Smooth muscle cell (in vitro differentiated cells): ENCODE measurements around the gene CUL9. TPM values are rescaled to one million over a fixed set of nuclear protein-coding genes. Genes with fewer than 3 reads are reported as not detected.
A peak's percentile ranks its signal among the peaks of the same experiment; 100 is the strongest.

Experiments
- DNase-seq: peaks from one replicate; lab custom pipeline; 2025; ENCODE audit not compliant: unreplicated experiment; lab: John Stamatoyannopoulos, UW
- H2AFZ ChIP-seq: fragments of 200-600 bp; sonication (generic); 2 replicates; pipeline ENCODE4 v1.6.0; 2016; ENCODE audit warnings: antibody characterized with exemption, low read depth, mild to moderate bottlenecking
- H3F3A ChIP-seq: fragments of 200-600 bp; sonication (generic); 2 replicates; pipeline ENCODE4 v1.6.0; 2017; ENCODE audit warnings: antibody characterized with exemption, low read depth
- H3K27ac ChIP-seq: fragments of 200-600 bp; sonication (generic); 2 replicates; pipeline ENCODE4 v1.5.1; 2016; ENCODE audit warnings: low read depth, mild to moderate bottlenecking
- H3K27me3 ChIP-seq: fragments of 200-600 bp; sonication (generic); 2 replicates; pipeline ENCODE4 v1.6.1; 2016; ENCODE audit warnings: low read depth, mild to moderate bottlenecking
- H3K36me3 ChIP-seq: fragments of 200-600 bp; sonication (generic); 2 replicates; pipeline ENCODE4 v1.5.1; 2016; ENCODE audit warnings: low read depth
- H3K4me1 ChIP-seq: fragments of 200-600 bp; sonication (generic); 2 replicates; pipeline ENCODE4 v1.5.1; 2016; ENCODE audit warnings: low read depth
- H3K4me2 ChIP-seq: fragments of 200-600 bp; sonication (generic); 2 replicates; pipeline ENCODE4 v1.6.0; 2016; ENCODE audit warnings: mild to moderate bottlenecking
- H3K4me3 ChIP-seq: fragments of 200-600 bp; sonication (generic); 2 replicates; pipeline ENCODE4 v1.5.1; 2016; ENCODE audit warnings: mild to moderate bottlenecking
- H3K79me2 ChIP-seq: fragments of 200-600 bp; sonication (generic); 2 replicates; pipeline ENCODE4 v1.6.0; 2016; ENCODE audit warnings: low read depth, mild to moderate bottlenecking
- H3K9ac ChIP-seq: fragments of 200-600 bp; sonication (generic); 2 replicates; pipeline ENCODE4 v1.6.0; 2016; ENCODE audit warnings: low read depth
- H3K9me3 ChIP-seq: fragments of 200-600 bp; sonication (generic); replicated peaks from 2 replicates; pipeline ENCODE4 v1.5.1; 2016; ENCODE audit warnings: low read depth
- H4K20me1 ChIP-seq: fragments of 200-600 bp; sonication (generic); 2 replicates; pipeline ENCODE4 v1.6.0; 2016; ENCODE audit warnings: low read depth
- CTCF ChIP-seq: fragments of 200-600 bp; sonication (generic); IDR thresholded peaks from 2 replicates; pipeline ENCODE4 v1.5.1; 2017; ENCODE audit warnings: borderline replicate concordance, mild to moderate bottlenecking, antibody characterized with exemption; ENCODE audit not compliant: insufficient read depth, poor library complexity, severe bottlenecking
- whole genome bisulfite sequencing: methylation state at CpG from one replicate; pipeline ENCODE4 v1.1.7; 2016; ENCODE audit warnings: low lambda C conversion rate; 5-methylcytosine and 5-hydroxymethylcytosine counted together
- polyA plus RNA-seq: library from polyadenylated mRNA; unstranded; fragments of >200 nt; fragmentation: Nextera tagmentation; extraction: Ambion mirVana; gene quantifications from 2 replicates; pipeline ENCODE4 v1.2.1, GENCODE V29; 2016
- total RNA-seq: library from RNA; depleted of rRNA; stranded (reverse); fragments of >200 nt; gene quantifications from 2 replicates; pipeline ENCODE4 v1.2.3, GENCODE V29; 2014

Gene CUL9
- total and polyA plus RNA-seq, 2 experiments from 2014 or later: 13.9 to 18.8 TPM

GRCh38 chr6:43226192-43226851, 44.3 kb downstream of the CUL9 start:
- no peak for TF ChIP-seq CTCF
- H3K4me3 ChIP-seq: no peak overlapping the region
- no peak overlapping the region for H3K4me2 ChIP-seq
- peaks cover 2% of the 10 kb centered on the region for H3K27me3 ChIP-seq
- 96% methylated on average over 11 of the region's 11 CpGs for WGBS
- H3K9ac ChIP-seq: no peak overlapping the region
- no peaks in the 10 kb centered on the region for H3K4me1 ChIP-seq
- H3K27ac ChIP-seq: no peak overlapping the region
- no peaks in the 10 kb centered on the region for H4K20me1 ChIP-seq
- H2AFZ ChIP-seq: no peak overlapping the region
- no peaks in the 10 kb centered on the region for H3K79me2 ChIP-seq
- no peaks in the 10 kb centered on the region for H3F3A ChIP-seq
- no peaks in the 10 kb centered on the region for H3K36me3 ChIP-seq
- no peak for DNase-seq
- no peaks in the 10 kb centered on the region for H3K9me3 ChIP-seq

GRCh38 chr6:43228951-43229802, 47.2 kb downstream of the CUL9 start, which contains the start of gene DNPH1:
Gene DNPH1 (minus strand): TSS chr6:43229481. CDS start chr6:43229456, 25 bp downstream.
- peak; percentile 91 for TF ChIP-seq CTCF
- no peaks in the 10 kb centered on the region for H3K36me3 ChIP-seq
- H3K4me3 ChIP-seq: peak within 1 kb of the TSS; percentile 73
- WGBS: 3% methylated on average over 57 of the region's 82 CpGs
- no peaks in the 10 kb centered on the region for H3F3A ChIP-seq
- no peaks in the 10 kb centered on the region for H3K79me2 ChIP-seq
- H3K27ac ChIP-seq: no peak within 1 kb of the TSS
- H3K27me3 ChIP-seq: peaks cover 13% of the 10 kb centered on the region
- no peaks in the 10 kb centered on the region for H4K20me1 ChIP-seq
- no peaks in the 10 kb centered on the region for H3K9me3 ChIP-seq
- H3K9ac ChIP-seq: peak within 1 kb of the TSS; percentile 68
- H3K4me1 ChIP-seq: no peaks in the 10 kb centered on the region
- H3K4me2 ChIP-seq: peak within 1 kb of the TSS; percentile 93
- H2AFZ ChIP-seq: no peak within 1 kb of the TSS
- DNase-seq: peak; percentile 46

- Histone ChIP-seq H3K4me2 (peak overlapping the region; percentile 93), H3K27ac (no peak overlapping the region)
These were observed 48.0 kb downstream of the CUL9 start for GRCh38 chr6:43229803-43230620.

More at GRCh38 chr6:43229803-43230620, 48.0 kb downstream of the CUL9 start:
- no peak for TF ChIP-seq CTCF
- 86% methylated on average over 17 of the region's 17 CpGs for WGBS
- Histone ChIP-seq H3K4me3 (peak overlapping the region; percentile 73), H3K79me2 (no peaks in the 10 kb centered on the region), H3K4me1 (no peaks in the 10 kb centered on the region), H3K27me3 (peaks cover 13% of the 10 kb centered on the region), H3F3A (no peaks in the 10 kb centered on the region), H2AFZ (no peak overlapping the region), H3K9me3 (no peaks in the 10 kb centered on the region), H3K9ac (no peak overlapping the region), H4K20me1 (no peaks in the 10 kb centered on the region), H3K36me3 (no peaks in the 10 kb centered on the region)
- DNase-seq: no peak
